Measurements from ENCODE around the gene MRPS24. TPM values are rescaled to one million over a fixed set of nuclear protein-coding genes. Genes with fewer than 3 reads are reported as not detected.
A peak's percentile ranks its signal among the peaks of the same experiment; 100 is the strongest.

MRPS24 gene
- polyA plus RNA-seq, 1 experiment = 134 TPM

DNA sequence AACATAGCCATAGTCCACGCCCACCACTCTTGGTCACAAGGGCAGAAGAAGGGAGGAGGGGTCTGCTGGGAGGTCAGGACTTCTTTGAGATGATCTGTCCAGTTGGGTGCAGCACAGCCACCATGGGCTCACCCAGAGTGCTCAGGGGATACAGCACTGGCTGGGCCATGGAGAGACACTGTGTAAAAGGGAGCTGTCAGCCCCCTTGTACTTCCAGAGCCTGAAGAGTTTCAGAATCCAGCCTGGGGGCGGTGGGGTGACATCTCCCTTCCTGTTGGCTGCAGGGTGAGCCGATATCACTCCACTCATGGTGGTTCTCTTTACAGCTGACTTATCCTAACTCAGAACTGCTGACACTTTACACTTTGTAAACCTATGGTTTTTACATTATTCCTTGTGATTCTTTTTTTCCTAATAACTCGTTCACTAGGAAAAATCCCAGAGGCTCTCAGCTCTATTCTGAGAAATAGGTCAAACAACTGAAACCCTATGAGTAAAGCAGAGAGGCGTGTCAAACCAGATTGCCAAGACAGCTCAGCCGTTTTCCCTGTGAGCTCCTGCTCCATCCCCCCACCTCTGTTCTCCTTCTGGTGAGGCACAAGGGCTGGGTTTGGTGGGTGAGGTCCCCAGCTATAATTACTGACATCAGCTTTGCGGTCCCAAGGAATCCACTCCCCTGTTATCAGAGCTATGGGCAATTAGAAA, 3.2 kb upstream of the MRPS24 start:
- Histone ChIP-seq H3K9me3 (ENCODE audit: control insufficient read depth, insufficient read depth, low read length) (no peaks in the 10 kb centered on the region; the same call in 1 of the 2 replicates), H3K27ac (ENCODE audit: low read depth, low read length) (peak overlapping the region; percentile 89), H3K4me3 (ENCODE audit: low read depth, low read length) (no peak overlapping the region), H3K27me3 (ENCODE audit: control insufficient read depth, insufficient read depth, low read length) (no peaks in the 10 kb centered on the region)
- CTCF ChIA-PET = no interaction called here
- DNase-seq (ENCODE audit: low read depth, low spot score) = peak; percentile 57
- POLR2A ChIA-PET = interaction anchor here (0.6 kb wide), 1 partner anchor 44 kb away, joined by 4 read pairs; no protein-coding TSS in a partner anchor
- no peak for TF ChIP-seq CTCF (IDR thresholded peaks at IDR 0.05; ENCODE audit: low read depth, low read length)

DNA sequence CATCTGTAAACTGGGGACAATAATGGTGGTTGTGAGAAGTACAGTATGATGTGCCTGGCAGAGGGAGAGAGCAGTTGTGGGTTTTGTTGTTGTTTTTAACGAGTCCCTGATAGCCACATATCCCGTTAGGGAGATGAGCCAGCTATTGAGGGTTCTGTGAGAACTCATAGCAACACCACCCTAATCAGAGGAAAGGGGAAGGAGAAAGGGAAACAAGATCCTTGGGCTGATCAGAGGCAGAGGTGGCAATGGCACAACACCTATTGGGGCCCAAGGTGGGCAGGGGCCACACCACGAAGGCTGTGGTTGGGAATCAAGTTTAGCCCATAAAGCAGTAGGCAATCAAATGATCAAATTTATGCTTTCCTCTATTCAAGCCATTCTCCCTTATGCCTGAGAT, 1.7 kb upstream of the MRPS24 start:
- no peak for DNase-seq (ENCODE audit: low read depth, low spot score)
- Histone ChIP-seq H3K9me3 (ENCODE audit: control insufficient read depth, insufficient read depth, low read length) (no peaks in the 10 kb centered on the region), H3K4me3 (ENCODE audit: low read depth, low read length) (no peak overlapping the region), H3K27me3 (ENCODE audit: control insufficient read depth, insufficient read depth, low read length) (no peaks in the 10 kb centered on the region), H3K27ac (ENCODE audit: low read depth, low read length) (peak overlapping the region; percentile 100)
- POLR2A ChIA-PET = no interaction called here
- no peak for TF ChIP-seq CTCF (IDR thresholded peaks at IDR 0.05; ENCODE audit: low read depth, low read length)
- CTCF ChIA-PET = interaction anchor here (1.0 kb wide), 1 partner anchor 8 kb away, joined by 3 read pairs; no protein-coding TSS in a partner anchor

DNA sequence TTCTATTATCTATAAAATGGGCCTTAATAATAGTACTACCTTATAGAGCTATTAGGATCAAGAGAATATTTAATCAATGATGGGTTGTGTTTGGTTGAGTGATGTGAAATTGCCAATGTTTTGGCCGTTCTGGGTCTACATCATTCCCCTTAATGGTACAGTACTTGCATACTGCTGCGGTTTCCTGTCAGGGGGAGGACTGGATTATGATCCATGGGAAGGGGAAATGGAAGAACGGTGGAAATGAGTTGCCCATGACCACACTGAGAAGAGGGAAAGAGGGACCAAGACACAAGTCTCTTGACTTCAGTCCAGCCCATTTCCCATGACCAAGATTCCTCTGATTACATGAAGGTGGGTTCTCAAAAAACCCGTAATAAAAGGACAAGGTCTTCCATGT, 999 bp upstream of the MRPS24 start:
- TF ChIP-seq CTCF (IDR thresholded peaks at IDR 0.05; ENCODE audit: low read depth, low read length) = no peak
- DNase-seq (ENCODE audit: low read depth, low spot score) = no peak
- CTCF ChIA-PET = interaction anchor here (0.9 to 1.0 kb wide), 2 partner anchors 9 to 48 kb away, joined by 3 to 4 read pairs; no protein-coding TSS in a partner anchor

GRCh38 chr7:43869867-43870240, 537 bp upstream of the MRPS24 start:
- Histone ChIP-seq H3K27me3 (ENCODE audit: control insufficient read depth, insufficient read depth, low read length) (no peaks in the 10 kb centered on the region), H3K9me3 (ENCODE audit: control insufficient read depth, insufficient read depth, low read length) (no peaks in the 10 kb centered on the region), H3K27ac (ENCODE audit: low read depth, low read length) (peak overlapping the region; percentile 100), H3K4me3 (ENCODE audit: low read depth, low read length) (peak overlapping the region; percentile 89)
- ChIA-PET POLR2A (interaction anchor here (0.6 to 1.9 kb wide), 7 partner anchors 11 to 287 kb away, joined by 3 to 7 read pairs (median 5); partner anchors contain the start of genes STK17A and UBE2D4), CTCF (interaction anchor here (0.9 kb wide), 1 partner anchor 48 kb away, joined by 4 read pairs; no protein-coding TSS in a partner anchor)
- DNase-seq (ENCODE audit: low read depth, low spot score) = peak; percentile 86
- no peak for TF ChIP-seq CTCF (IDR thresholded peaks at IDR 0.05; ENCODE audit: low read depth, low read length)

More for the DNA sequence above, 999 bp upstream of the MRPS24 start:
- H3K9me3 ChIP-seq (ENCODE audit: control insufficient read depth, insufficient read depth, low read length) = no peaks in the 10 kb centered on the region
- H3K27me3 ChIP-seq (ENCODE audit: control insufficient read depth, insufficient read depth, low read length) = no peaks in the 10 kb centered on the region
- peak overlapping the region; percentile 89; the same call in 1 of the 2 replicates for H3K4me3 ChIP-seq (ENCODE audit: low read depth, low read length)
- peak overlapping the region; percentile 100 for H3K27ac ChIP-seq (ENCODE audit: low read depth, low read length)
- POLR2A ChIA-PET = no interaction called here

GRCh38 chr7:43868681-43869005, 674 bp downstream of the MRPS24 start:
- ChIA-PET POLR2A (interaction anchor here (1.9 kb wide), 1 partner anchor 10 kb away, joined by 7 read pairs; no protein-coding TSS in a partner anchor), CTCF (interaction anchor here (1.2 to 1.5 kb wide), 2 partner anchors 29 to 30 kb away, joined by 4 to 5 read pairs; no protein-coding TSS in a partner anchor)
- DNase-seq (ENCODE audit: low read depth, low spot score) = no peak

More at GRCh38 chr7:43868681-43869005, 674 bp downstream of the MRPS24 start:
- no peak for TF ChIP-seq CTCF (IDR thresholded peaks at IDR 0.05; ENCODE audit: low read depth, low read length)
- Histone ChIP-seq H3K27me3 (ENCODE audit: control insufficient read depth, insufficient read depth, low read length) (no peaks in the 10 kb centered on the region), H3K9me3 (ENCODE audit: control insufficient read depth, insufficient read depth, low read length) (no peaks in the 10 kb centered on the region), H3K27ac (ENCODE audit: low read depth, low read length) (peak overlapping the region; percentile 100), H3K4me3 (ENCODE audit: low read depth, low read length) (peak overlapping the region; percentile 89)

All from AG04450 (cell line).